HL-60 (cell line): ENCODE results near the gene PRICKLE2.

Source experiments
- DNase-seq, 2 experiments: peaks; one replicate each; pipeline ENCODE4 v3.0.0-alpha.2; 2010 to 2020; ENCODE audit warnings: low read depth in 1 of 2, low spot score in 1 of 2
- H3K27ac ChIP-seq: fragments of 250-450 bp; sonication (Bioruptor Pico); replicated peaks from 2 replicates; pipeline ENCODE4 v1.5.1; 2020; ENCODE audit warnings: mild to moderate bottlenecking, moderate library complexity
- H3K27me3 ChIP-seq: fragments of 250-450 bp; sonication (Bioruptor Pico); 2 replicates; pipeline ENCODE4 v1.5.1; 2021; ENCODE audit warnings: mild to moderate bottlenecking, moderate library complexity; ENCODE audit not compliant: insufficient read depth, poor library complexity, severe bottlenecking
- H3K4me3 ChIP-seq: replicated peaks from 2 replicates; pipeline ENCODE4 v1.5.1; 2011; ENCODE audit warnings: mild to moderate bottlenecking, control low read depth, low read length; ENCODE audit not compliant: insufficient read depth
- CTCF ChIP-seq: IDR thresholded peaks from one replicate; pipeline ENCODE4 v1.5.1; 2011; ENCODE audit warnings: low read length, control low read depth, inconsistent platforms; ENCODE audit not compliant: insufficient read depth
- GABPA ChIP-seq: IDR thresholded peaks from 2 replicates; pipeline ENCODE4 v1.6.1; 2012; ENCODE audit warnings: low read depth
- POLR2AphosphoS5 ChIP-seq: IDR thresholded peaks from 2 replicates; pipeline ENCODE4 v1.6.1; 2012; ENCODE audit warnings: low read depth
- REST ChIP-seq: IDR thresholded peaks from 2 replicates; pipeline ENCODE4 v1.6.1; 2012; ENCODE audit warnings: low read depth; ENCODE audit not compliant: insufficient replicate concordance
- SPI1 ChIP-seq: IDR thresholded peaks from 2 replicates; pipeline ENCODE4 v1.6.1; 2012; ENCODE audit warnings: low read depth, mild to moderate bottlenecking, borderline replicate concordance

Gene PRICKLE2

GRCh38 chr3:64254443-64254842 lies 29.2 kb upstream of the PRICKLE2 start:
- Histone ChIP-seq H3K27ac (no peak overlapping the region), H3K27me3 (no peaks in the 10 kb centered on the region), H3K4me3 (no peak overlapping the region)
- no peak for DNase-seq
- TF ChIP-seq REST (no peak), CTCF (no peak), SPI1 (no peak)

- H3K27ac ChIP-seq = no peak overlapping the region
- TF ChIP-seq GABPA (no peak), REST (no peak), SPI1 (no peak), CTCF (no peak), POLR2AphosphoS5 (no peak)
Measured at GRCh38 chr3:64253689-64254088, 28.4 kb upstream of the PRICKLE2 start.

GRCh38 chr3:64251019-64251418 lies 25.8 kb upstream of the PRICKLE2 start:
- no peak for DNase-seq
- TF ChIP-seq GABPA (no peak), SPI1 (no peak), POLR2AphosphoS5 (no peak), REST (no peak), CTCF (no peak)
- no peaks in the 10 kb centered on the region for H3K27me3 ChIP-seq
- no peak overlapping the region for H3K4me3 ChIP-seq
- H3K27ac ChIP-seq = no peak overlapping the region

More at GRCh38 chr3:64253689-64254088, 28.4 kb upstream of the PRICKLE2 start:
- no peak for DNase-seq
- no peaks in the 10 kb centered on the region for H3K27me3 ChIP-seq
- no peak overlapping the region for H3K4me3 ChIP-seq
